ENCODE results near the gene ATP1B2. TPM values are rescaled to one million over a fixed set of nuclear protein-coding genes. Genes with fewer than 3 reads are reported as not detected.

Gene ATP1B2
- total RNA-seq, 1 experiment from 2014 or later: not detected

- Histone ChIP-seq H3K27ac (ENCODE audit: low read depth, low read length) (no peak overlapping the region), H3K9me2 (ENCODE audit: insufficient read depth) (0 out of 2 replicates have a peak, but pooled peaks cover under 1% of the 10 kb centered on the region), H3K4me3 (replicated peaks in 1 of 2; ENCODE audit: low read depth in 1 of 2, low read length in 2 of 2) (no peak overlapping the region), H3K9me3 (ENCODE audit: control insufficient read depth in 1 of 2, insufficient read depth in 1 of 2, low read depth in 1 of 2, low read length in 2 of 2) (no peaks in the 10 kb centered on the region), H3K27me3 (ENCODE audit: insufficient read depth, low read length) (no peaks in the 10 kb centered on the region), H3K36me3 (ENCODE audit: control insufficient read depth in 1 of 2, insufficient read depth in 2 of 2, low read length in 2 of 2) (peaks cover 3 to 5% of the 10 kb centered on the region in 2 experiments; a peak in 1 of 4 replicates), H3K4me1 (ENCODE audit: control insufficient read depth in 1 of 2, insufficient read depth in 2 of 2, low read length in 2 of 2) (peaks cover 0 to 15% of the 10 kb centered on the region in 2 experiments; a peak in 1 of 4 replicates), H4K20me1 (ENCODE audit: insufficient read depth) (no peaks in the 10 kb centered on the region), H3K4me2 (ENCODE audit: low read length) (no peak overlapping the region), H2AFZ (ENCODE audit: low read depth, low read length, poor library complexity, severe bottlenecking) (no peak overlapping the region), H3K9ac (ENCODE audit: low read length) (no peak overlapping the region), H3K79me2 (ENCODE audit: insufficient read depth, low read length) (no peaks in the 10 kb centered on the region)
- intact Hi-C loops (cut with micrococcal nuclease): no loop called here
- ChIA-PET POLR2A (interaction anchor here (1.2 kb wide), 3 partner anchors 11 to 19 kb away, joined by 3 to 4 read pairs (median 4); partner anchors contain the start of gene TP53), RAD21 (ENCODE audit: low non-redundant PET in 1 of 2, low total read pairs in 2 of 2, uncharacterized antibody in 2 of 2, unreplicated experiment in 2 of 2) (no interaction called here), CTCF (no interaction called here)
- no peak for TF ChIP-seq REST (IDR thresholded peaks at IDR 0.05; ENCODE audit: low read depth)
- TF ChIP-seq EZH2 (IDR thresholded peaks at IDR 0.05): no peak
- no peak for TF ChIP-seq SIN3A (IDR thresholded peaks at IDR 0.05; ENCODE audit: low read depth)
- TF ChIP-seq POLR2A (IDR thresholded peaks at IDR 0.05; ENCODE audit: borderline replicate concordance, extremely low read depth, insufficient read depth, insufficient read length): no peak
- no peak for TF ChIP-seq ELF1 (IDR thresholded peaks at IDR 0.05; ENCODE audit: borderline replicate concordance, low read depth)
- no peak for TF ChIP-seq POLR2AphosphoS5 (IDR thresholded peaks at IDR 0.05; ENCODE audit: low read depth, low read length)
- TF ChIP-seq CTCF (IDR thresholded peaks at IDR 0.05 in 2 of 3, conservative IDR thresholded peaks at IDR 0.05 in 1 of 3; ENCODE audit: borderline replicate concordance in 1 of 3, insufficient read depth in 1 of 3, low read depth in 2 of 3, low read length in 2 of 3): no peak
- TF ChIP-seq SRF (IDR thresholded peaks at IDR 0.05; ENCODE audit: low read depth): no peak
- DNase-seq (ENCODE audit: low read depth, low spot score): no peak
- BruUV-seq (replicated peaks): no TSS peak
- no peak for ATAC-seq
Observed at GRCh38 chr17:7705269-7706255, 54.8 kb downstream of the ATP1B2 start.

Data from HCT116 (cell line).